Body of pancreas (tissue), 4 donors: ENCODE data around the gene ATAD3B. TPM values are rescaled to one million over a fixed set of nuclear protein-coding genes. Genes with fewer than 3 reads are reported as not detected.

Experiments
- ATAC-seq: fragments of 150-250 bp; one replicate; pipeline ENCODE4 v1.9.1; 2016
- DNase-seq, 4 donors: peaks; one replicate each; pipeline ENCODE4 v3.0.0-alpha.2; 2019
- H3K27ac ChIP-seq, 4 donors: fragments of 200-600 bp; sonication (generic); 1 replicate in 3 of 4; 2 replicates in 1 of 4; pipeline versions ENCODE4 v1.5.1 to v1.6.1; 2016 to 2019; ENCODE audit warnings: mild to moderate bottlenecking in 1 of 4, mixed read lengths in 1 of 4, moderate library complexity in 1 of 4
- H3K27me3 ChIP-seq, 2 donors: fragments of 200-600 bp; sonication (generic); one replicate each; pipeline ENCODE4 v1.6.0; 2016; ENCODE audit warnings: mild to moderate bottlenecking in 1 of 2
- H3K36me3 ChIP-seq, 2 donors: fragments of 200-600 bp; sonication (generic); replicated peaks in 1 of 2; 2 replicates each; pipeline ENCODE4 v1.5.1; 2016; ENCODE audit warnings: low read depth in 2 of 2; ENCODE audit not compliant: insufficient read depth in 1 of 2
- H3K4me1 ChIP-seq: fragments of 200-600 bp; sonication (generic); one replicate; pipeline ENCODE4 v1.6.0; 2016
- H3K4me3 ChIP-seq, 2 donors: fragments of 200-600 bp; sonication (generic); 1 replicate in 1 of 2; 2 replicates in 1 of 2; pipeline ENCODE4 v1.5.1; 2016 to 2019
- H3K9me3 ChIP-seq, 3 donors: fragments of 200-600 bp; sonication (generic); 1 replicate in 2 of 3; 2 replicates in 1 of 3; pipeline ENCODE4 v1.5.1; 2016
- POLR2A ChIP-seq, 3 donors: fragments of 450-650 bp; IDR thresholded peaks; one replicate each; pipeline ENCODE4 v1.6.1; 2016; ENCODE audit warnings: antibody characterized with exemption in 3 of 3, mild to moderate bottlenecking in 2 of 3
- WGBS, 2 donors: methylation state at CpG; one replicate each; pipeline ENCODE4 v1.1.5; 2017; 5-methylcytosine and 5-hydroxymethylcytosine counted together
- intact Hi-C: fragments of 100-400 bp; cut with DNase I; formaldehyde crosslinking; loops from one replicate; pipeline ENCODE4 v1.15.1; 2023
- total RNA-seq, 2 donors: library from RNA; depleted of rRNA; stranded (reverse); fragments of >200 nt; gene quantifications; one replicate each; pipeline ENCODE4 v1.1.0, GENCODE V29; 2016
- TF ChIP-seq, protein P1 (sequence below), 7 experiments: fragments of 450-650 bp in 4 of 7; fragments of 200-600 bp in 3 of 7; sonication (generic) in 3 of 7; IDR thresholded peaks; one replicate each; pipeline ENCODE4 v1.5.1; 2016 to 2019; ENCODE audit warnings: antibody characterized with exemption in 7 of 7

ATAD3B gene, protein sequence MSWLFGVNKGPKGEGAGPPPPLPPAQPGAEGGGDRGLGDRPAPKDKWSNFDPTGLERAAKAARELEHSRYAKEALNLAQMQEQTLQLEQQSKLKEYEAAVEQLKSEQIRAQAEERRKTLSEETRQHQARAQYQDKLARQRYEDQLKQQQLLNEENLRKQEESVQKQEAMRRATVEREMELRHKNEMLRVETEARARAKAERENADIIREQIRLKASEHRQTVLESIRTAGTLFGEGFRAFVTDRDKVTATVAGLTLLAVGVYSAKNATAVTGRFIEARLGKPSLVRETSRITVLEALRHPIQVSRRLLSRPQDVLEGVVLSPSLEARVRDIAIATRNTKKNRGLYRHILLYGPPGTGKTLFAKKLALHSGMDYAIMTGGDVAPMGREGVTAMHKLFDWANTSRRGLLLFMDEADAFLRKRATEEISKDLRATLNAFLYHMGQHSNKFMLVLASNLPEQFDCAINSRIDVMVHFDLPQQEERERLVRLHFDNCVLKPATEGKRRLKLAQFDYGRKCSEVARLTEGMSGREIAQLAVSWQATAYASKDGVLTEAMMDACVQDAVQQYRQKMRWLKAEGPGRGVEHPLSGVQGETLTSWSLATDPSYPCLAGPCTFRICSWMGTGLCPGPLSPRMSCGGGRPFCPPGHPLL
- 10 to 100 TPM; 16.6 to 37.2 TPM for total RNA-seq

DNA sequence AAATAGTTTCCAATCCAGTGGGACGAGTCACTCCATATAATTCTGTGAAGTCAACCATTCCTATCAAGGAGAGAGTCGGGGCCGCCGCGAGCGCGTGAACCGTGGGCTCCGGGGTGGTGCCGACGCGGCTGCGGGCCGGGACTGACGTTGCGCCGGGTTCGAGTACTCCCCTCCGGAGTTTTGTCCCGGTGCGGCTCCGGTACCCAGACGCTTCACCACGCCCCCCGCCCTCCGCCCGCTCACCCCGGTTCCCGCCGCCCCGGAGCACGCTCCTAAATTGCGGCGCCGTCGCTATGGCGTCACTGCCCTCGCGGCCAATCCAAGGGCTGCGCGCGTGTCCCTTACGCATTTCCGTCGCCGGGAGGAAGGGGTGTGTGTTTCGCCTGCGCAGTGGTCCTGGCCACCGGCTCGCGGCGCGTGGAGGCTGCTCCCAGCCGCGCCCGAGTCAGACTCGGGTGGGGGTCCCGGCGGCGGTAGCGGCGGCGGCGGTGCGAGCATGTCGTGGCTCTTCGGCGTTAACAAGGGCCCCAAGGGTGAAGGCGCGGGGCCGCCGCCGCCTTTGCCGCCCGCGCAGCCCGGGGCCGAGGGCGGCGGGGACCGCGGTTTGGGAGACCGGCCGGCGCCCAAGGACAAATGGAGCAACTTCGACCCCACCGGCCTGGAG lies at the start of gene ATAD3B:
ATAD3B (plus strand) TSS at position 377 of the 664 bp plus-strand sequence; CDS start at position 497, 120 bp downstream.
- 0 to 1% methylated on average over 23 to 80 of the region's 87 CpGs for WGBS, 2 donors
- Histone ChIP-seq H3K4me1 (peaks cover 24% of the 10 kb centered on the region), H3K27ac (peak within 1 kb of the TSS; percentile 72 to 93 (median 84)), H3K4me3 (peak within 1 kb of the TSS; percentile 48 to 86), H3K27me3 (no peaks in the 10 kb centered on the region), H3K36me3 (no peaks in the 10 kb centered on the region), H3K9me3 (no peaks in the 10 kb centered on the region)
- peak; percentile 96 for ATAC-seq
- peak; percentile 89 to 94 (median 93) for DNase-seq
- intact Hi-C loops = no loop called here
- peak; percentile 13 to 56 (median 52) for TF ChIP-seq POLR2A (IDR thresholded peaks at IDR 0.05)
- TF ChIP-seq, protein P1, sequence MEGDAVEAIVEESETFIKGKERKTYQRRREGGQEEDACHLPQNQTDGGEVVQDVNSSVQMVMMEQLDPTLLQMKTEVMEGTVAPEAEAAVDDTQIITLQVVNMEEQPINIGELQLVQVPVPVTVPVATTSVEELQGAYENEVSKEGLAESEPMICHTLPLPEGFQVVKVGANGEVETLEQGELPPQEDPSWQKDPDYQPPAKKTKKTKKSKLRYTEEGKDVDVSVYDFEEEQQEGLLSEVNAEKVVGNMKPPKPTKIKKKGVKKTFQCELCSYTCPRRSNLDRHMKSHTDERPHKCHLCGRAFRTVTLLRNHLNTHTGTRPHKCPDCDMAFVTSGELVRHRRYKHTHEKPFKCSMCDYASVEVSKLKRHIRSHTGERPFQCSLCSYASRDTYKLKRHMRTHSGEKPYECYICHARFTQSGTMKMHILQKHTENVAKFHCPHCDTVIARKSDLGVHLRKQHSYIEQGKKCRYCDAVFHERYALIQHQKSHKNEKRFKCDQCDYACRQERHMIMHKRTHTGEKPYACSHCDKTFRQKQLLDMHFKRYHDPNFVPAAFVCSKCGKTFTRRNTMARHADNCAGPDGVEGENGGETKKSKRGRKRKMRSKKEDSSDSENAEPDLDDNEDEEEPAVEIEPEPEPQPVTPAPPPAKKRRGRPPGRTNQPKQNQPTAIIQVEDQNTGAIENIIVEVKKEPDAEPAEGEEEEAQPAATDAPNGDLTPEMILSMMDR (IDR thresholded peaks at IDR 0.05) = peak in 1 of 7 experiments; percentile 13

DNA sequence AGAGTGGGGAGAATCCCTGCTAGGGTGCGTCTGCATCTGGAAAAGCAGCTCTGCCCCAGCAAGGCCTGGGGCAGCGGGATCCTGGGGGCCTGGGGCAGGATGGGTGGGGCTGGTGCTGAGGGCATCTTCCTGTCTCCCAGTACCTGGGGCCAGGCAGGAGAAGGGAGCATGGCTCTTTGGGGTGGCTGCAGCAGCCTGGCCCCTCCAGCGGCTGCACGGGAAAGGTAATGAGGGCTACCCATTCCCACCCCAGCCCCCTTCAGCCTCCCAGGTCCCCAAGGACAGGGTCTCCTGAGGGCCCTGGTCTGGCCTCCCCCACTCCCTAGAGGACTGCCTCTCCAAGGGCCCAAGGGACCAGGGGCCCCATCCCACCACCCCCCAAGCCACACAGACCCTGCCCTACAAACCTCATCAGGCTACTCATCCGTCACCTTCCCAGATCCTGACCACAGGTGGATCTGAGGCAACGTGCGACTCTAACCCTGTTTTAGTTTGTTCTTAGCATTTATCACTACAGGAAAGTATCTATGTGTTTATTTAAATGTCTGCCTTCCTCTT lies 49.6 kb upstream of the ATAD3B start:
- Histone ChIP-seq H3K9me3 (no peaks in the 10 kb centered on the region), H3K36me3 (no peaks in the 10 kb centered on the region), H3K4me3 (no peak overlapping the region), H3K27me3 (no peaks in the 10 kb centered on the region), H3K4me1 (peaks cover 41% of the 10 kb centered on the region), H3K27ac (peak overlapping the region in 3 of 4 donors; percentile 7 to 71 (median 58))
- TF ChIP-seq, protein P1 (IDR thresholded peaks at IDR 0.05) = no peak
- no peak for TF ChIP-seq POLR2A (IDR thresholded peaks at IDR 0.05)
- DNase-seq (no peak), ATAC-seq (no peak)
- WGBS, 2 donors = 88 to 91% methylated on average over 6 to 7 of the region's 7 CpGs
- intact Hi-C loops = no loop called here

DNA sequence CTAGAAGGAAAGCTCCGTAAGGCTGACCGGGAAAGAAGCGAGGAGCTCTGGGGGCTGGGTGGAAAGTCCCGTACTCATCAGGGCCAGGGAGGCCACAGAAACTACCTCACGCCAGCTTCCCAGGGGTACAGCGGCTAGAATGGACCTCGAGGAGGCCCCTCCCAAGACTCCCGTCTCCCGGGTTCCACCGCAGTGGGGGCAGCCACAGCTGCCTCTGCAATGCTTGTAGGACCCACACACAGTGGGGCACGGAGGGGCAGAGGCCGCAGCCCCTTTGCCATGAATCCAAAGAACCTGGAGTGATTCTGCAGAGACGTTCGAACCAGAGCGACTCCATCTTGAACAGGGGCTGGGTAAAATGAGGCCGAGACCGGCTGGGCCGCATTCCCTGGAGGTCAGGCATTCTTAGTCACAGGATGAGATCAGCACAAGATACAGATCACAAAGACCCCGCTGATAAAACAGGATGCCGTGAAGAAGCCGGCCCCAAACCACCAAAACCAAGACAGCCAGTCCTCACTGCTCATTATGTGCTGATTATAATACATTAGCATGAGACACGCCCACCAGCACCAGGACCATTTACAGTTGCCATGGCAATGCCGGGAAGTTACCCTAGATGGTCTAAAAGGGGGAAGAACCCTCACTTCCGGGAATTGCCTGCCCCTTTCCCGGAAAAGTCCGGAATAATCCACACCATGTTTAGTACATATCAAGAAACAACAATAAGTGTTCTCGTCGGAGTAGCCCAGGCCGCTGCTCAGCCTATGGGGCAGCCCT lies 48.9 kb upstream of the ATAD3B start:
- no peaks in the 10 kb centered on the region for H3K27me3 ChIP-seq
- H3K4me1 ChIP-seq = peaks cover 35% of the 10 kb centered on the region
- DNase-seq = no peak
- no peak for ATAC-seq
- intact Hi-C loops = no loop called here
- H3K27ac ChIP-seq = peak overlapping the region in 1 of 4 donors; percentile 71
- no peaks in the 10 kb centered on the region for H3K36me3 ChIP-seq
- H3K4me3 ChIP-seq = no peak overlapping the region
- no peaks in the 10 kb centered on the region for H3K9me3 ChIP-seq
- no peak for TF ChIP-seq POLR2A (IDR thresholded peaks at IDR 0.05)
- TF ChIP-seq, protein P1 (IDR thresholded peaks at IDR 0.05) = no peak
- WGBS, 2 donors = 74 to 77% methylated on average over 26 to 29 of the region's 29 CpGs

DNA sequence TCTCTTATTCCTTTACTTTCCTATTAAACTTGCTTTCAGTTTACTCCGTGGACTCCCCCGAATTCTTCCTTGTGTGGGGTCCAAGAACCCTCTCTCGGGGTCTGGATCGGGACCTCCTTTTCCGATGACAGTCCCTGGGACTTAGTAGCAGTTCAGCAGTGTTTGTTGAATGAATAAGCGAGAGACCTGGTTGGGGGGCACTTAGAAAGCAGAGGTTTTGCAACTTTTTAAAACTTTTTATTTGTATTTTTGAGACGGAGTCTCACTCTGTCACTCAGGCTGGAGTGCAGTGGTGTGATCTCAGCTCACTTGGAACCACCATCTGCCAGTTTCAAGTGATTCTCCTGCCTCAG lies 48.3 kb upstream of the ATAD3B start:
- Histone ChIP-seq H3K36me3 (no peaks in the 10 kb centered on the region), H3K9me3 (no peaks in the 10 kb centered on the region), H3K4me3 (no peak overlapping the region), H3K4me1 (peaks cover 31% of the 10 kb centered on the region), H3K27me3 (no peaks in the 10 kb centered on the region), H3K27ac (no peak overlapping the region)
- WGBS, 2 donors = 92% methylated on average over 7 of the region's 7 CpGs
- TF ChIP-seq, protein P1 (IDR thresholded peaks at IDR 0.05) = no peak
- no peak for TF ChIP-seq POLR2A (IDR thresholded peaks at IDR 0.05)
- DNase-seq = no peak
- intact Hi-C loops = no loop called here
- no peak for ATAC-seq
